GM06990 (cell line): ENCODE data around the gene NT5DC1.
A peak's percentile ranks its signal among the peaks of the same experiment; 100 is the strongest.

ENCODE experiments used
- DNase-seq: peaks from one replicate; pipeline ENCODE4 v3.0.0-alpha.2; 2011; ENCODE audit not compliant: insufficient read length; ENCODE audit errors: extremely low read depth
- H3K27me3 ChIP-seq: replicated peaks from 2 replicates; pipeline ENCODE4 v1.6.0; 2011; ENCODE audit warnings: low read length; ENCODE audit not compliant: control insufficient read depth, insufficient read depth
- H3K36me3 ChIP-seq: 2 replicates; pipeline ENCODE4 v1.5.1; 2011; ENCODE audit warnings: low read length; ENCODE audit not compliant: control insufficient read depth, insufficient read depth
- H3K4me3 ChIP-seq: replicated peaks from 2 replicates; pipeline ENCODE4 v1.5.1; 2011; ENCODE audit warnings: low read depth, mild to moderate bottlenecking, control low read depth, low read length
- CTCF ChIP-seq: IDR thresholded peaks from 2 replicates; pipeline ENCODE4 v1.5.1; 2011; ENCODE audit warnings: low read length, control low read depth, mild to moderate bottlenecking, inconsistent platforms; ENCODE audit not compliant: insufficient read depth, poor library complexity, severe bottlenecking

Gene NT5DC1

GRCh38 chr6:116111552-116112528 is 11.2 kb downstream of the NT5DC1 start:
- TF ChIP-seq CTCF: peak; percentile 77
- no peak for DNase-seq
- Histone ChIP-seq H3K36me3 (peaks cover 19% of the 10 kb centered on the region), H3K4me3 (no peak overlapping the region), H3K27me3 (no peaks in the 10 kb centered on the region)

GRCh38 chr6:116113386-116113785 is 12.7 kb downstream of the NT5DC1 start:
- Histone ChIP-seq H3K27me3 (no peaks in the 10 kb centered on the region), H3K4me3 (no peak overlapping the region), H3K36me3 (peaks cover 23% of the 10 kb centered on the region)
- TF ChIP-seq CTCF: no peak
- no peak for DNase-seq

DNA sequence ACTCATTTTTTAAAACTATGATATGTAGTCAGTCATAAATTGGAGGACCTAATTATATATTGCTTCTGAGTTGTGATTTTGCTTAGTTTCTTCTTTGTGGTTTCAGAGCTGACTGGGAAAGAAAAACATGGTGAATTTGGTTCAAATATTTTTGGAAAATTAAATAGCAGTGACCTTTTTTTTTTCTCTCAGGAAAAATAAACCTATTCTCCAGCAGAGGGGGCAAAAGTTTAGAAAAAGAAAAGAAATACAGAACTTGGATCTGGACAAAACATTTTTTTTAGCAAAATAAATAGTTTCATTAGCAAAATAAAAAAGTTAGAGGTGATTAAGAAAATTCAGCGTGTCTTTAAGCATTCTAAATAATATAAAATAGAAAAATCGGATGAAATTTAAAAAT is 15.1 kb downstream of the NT5DC1 start:
- no peak overlapping the region for H3K4me3 ChIP-seq
- DNase-seq: no peak

GRCh38 chr6:116118608-116119007 is 18.0 kb downstream of the NT5DC1 start:
- H3K27me3 ChIP-seq: no peaks in the 10 kb centered on the region
- DNase-seq: no peak
- H3K4me3 ChIP-seq: no peak overlapping the region
- no peak for TF ChIP-seq CTCF
- H3K36me3 ChIP-seq: peaks cover 18% of the 10 kb centered on the region

More for the DNA sequence above, 15.1 kb downstream of the NT5DC1 start:
- peak; percentile 19 for TF ChIP-seq CTCF
- peaks cover 15% of the 10 kb centered on the region for H3K36me3 ChIP-seq
- H3K27me3 ChIP-seq: no peaks in the 10 kb centered on the region

GRCh38 chr6:116120430-116120829 is 19.8 kb downstream of the NT5DC1 start:
- Histone ChIP-seq H3K27me3 (no peaks in the 10 kb centered on the region), H3K36me3 (peaks cover 12% of the 10 kb centered on the region), H3K4me3 (no peak overlapping the region)
- no peak for DNase-seq
- no peak for TF ChIP-seq CTCF

GRCh38 chr6:116126032-116126431 is 25.4 kb downstream of the NT5DC1 start, which contains the start of gene COL10A1:
TSS of gene COL10A1 (minus strand) at chr6:116126132. CDS start at chr6:116125492, 640 bp downstream.
- H3K4me3 ChIP-seq: no peak within 1 kb of the TSS
- TF ChIP-seq CTCF: no peak
- DNase-seq: no peak
- H3K27me3 ChIP-seq: no peaks in the 10 kb centered on the region
- H3K36me3 ChIP-seq: peaks cover 5% of the 10 kb centered on the region
